Measurements from ENCODE around the gene SLC25A46.

DNA sequence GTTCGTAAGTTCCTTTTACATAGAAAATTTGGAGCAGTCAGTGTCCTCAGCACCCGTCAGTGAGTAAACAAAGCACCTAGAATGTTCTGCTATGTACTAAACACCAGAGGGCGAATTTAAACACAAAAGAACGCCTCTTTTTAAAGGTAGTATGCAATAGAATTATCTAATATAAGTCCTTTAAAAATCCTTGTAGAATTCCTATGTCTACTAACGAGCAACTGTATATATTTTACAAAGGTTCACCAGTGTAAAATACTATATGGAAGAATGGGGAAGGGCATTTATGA, 11.8 kb upstream of the SLC25A46 start:
- TF ChIP-seq, protein P1, sequence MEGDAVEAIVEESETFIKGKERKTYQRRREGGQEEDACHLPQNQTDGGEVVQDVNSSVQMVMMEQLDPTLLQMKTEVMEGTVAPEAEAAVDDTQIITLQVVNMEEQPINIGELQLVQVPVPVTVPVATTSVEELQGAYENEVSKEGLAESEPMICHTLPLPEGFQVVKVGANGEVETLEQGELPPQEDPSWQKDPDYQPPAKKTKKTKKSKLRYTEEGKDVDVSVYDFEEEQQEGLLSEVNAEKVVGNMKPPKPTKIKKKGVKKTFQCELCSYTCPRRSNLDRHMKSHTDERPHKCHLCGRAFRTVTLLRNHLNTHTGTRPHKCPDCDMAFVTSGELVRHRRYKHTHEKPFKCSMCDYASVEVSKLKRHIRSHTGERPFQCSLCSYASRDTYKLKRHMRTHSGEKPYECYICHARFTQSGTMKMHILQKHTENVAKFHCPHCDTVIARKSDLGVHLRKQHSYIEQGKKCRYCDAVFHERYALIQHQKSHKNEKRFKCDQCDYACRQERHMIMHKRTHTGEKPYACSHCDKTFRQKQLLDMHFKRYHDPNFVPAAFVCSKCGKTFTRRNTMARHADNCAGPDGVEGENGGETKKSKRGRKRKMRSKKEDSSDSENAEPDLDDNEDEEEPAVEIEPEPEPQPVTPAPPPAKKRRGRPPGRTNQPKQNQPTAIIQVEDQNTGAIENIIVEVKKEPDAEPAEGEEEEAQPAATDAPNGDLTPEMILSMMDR (IDR thresholded peaks at IDR 0.05): peak in 1 of 4 experiments; percentile 16
- TF ChIP-seq POLR2A (IDR thresholded peaks at IDR 0.05) (no peak), POLR2AphosphoS5 (IDR thresholded peaks at IDR 0.05) (no peak), EP300 (IDR thresholded peaks at IDR 0.05) (no peak)
